Measurements from ENCODE around the gene FOSL2.

FOSL2 gene

DNA sequence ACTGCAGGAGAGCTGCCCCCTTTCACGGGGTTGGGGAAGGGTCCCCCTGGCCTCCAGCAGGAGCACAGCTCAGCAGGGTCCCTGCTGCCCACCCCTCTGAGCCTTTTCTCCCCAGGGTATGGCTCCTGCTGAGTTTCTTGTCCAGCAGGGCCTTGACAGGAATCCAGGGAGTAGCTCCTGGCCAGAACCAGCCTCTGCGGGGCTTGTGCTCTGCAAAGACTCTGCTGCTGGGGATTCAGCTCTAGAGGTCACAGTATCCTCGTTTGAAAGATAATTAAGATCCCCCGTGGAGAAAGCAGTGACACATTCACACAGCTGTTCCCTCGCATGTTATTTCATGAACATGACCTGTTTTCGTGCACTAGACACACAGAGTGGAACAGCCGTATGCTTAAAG lies 21.2 kb downstream of the FOSL2 start:
- DNase-seq: peak; percentile 79

DNA sequence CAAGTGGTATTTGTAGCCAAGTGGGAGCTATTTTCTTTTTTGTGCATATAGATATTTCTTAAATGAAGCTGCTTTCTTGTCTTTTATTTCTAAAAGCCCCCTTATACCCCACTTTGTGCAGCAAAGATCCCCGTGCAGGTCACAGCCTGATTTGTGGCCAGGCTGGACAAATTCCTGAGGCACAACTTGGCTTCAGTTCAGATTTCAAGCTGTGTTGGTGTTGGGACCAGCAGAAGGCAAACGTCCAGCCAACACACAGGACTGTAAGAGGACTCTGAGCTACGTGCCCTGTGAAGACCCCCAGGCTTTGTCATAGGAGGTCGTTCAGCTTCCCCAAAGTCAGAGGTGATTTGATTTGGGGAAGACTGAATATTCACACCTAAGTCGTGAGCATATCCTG lies 21.9 kb downstream of the FOSL2 start:
- DNase-seq: no peak

GRCh38 chr2:28415010-28415409 lies 22.4 kb downstream of the FOSL2 start:
- DNase-seq: no peak

DNA sequence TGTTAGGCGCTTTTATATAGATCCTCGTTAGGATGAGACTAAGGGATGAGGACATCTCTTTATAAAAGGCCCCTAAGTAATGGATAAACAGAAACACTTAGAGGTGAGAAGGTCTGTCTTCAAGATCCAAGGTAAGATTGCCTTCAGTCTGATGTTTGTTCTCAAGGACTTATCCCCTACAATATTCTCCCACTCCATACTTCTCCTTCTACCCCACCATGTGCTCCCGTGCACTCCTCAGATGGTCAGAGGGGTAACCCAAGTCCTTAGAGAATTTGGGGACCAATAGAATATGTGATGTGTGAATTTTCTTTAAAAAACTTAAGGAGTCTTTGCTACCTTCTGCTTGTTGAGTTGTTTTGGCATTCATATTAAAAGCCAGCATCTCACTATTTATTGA lies 23.1 kb downstream of the FOSL2 start:
- DNase-seq: no peak

DNA sequence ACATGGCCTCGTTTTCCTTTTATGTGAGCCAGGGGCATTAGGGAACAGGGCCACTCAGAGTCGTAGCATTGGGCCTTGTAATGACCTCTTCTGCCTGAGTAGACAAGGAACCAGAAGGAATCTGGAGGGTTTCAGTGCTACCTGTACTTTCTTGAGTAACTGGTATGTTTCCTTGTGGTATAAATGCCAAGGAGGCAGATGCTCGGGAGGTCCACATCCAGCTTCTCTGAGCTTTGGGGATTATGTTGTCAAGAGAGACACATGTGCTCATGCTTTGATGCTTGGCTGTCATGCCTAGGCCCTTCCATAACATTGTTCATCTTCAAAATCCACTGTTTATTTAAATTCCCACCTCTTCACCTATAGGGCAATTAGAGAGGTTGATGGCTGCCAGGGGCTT lies 26.3 kb downstream of the FOSL2 start:
- DNase-seq: no peak

DNA sequence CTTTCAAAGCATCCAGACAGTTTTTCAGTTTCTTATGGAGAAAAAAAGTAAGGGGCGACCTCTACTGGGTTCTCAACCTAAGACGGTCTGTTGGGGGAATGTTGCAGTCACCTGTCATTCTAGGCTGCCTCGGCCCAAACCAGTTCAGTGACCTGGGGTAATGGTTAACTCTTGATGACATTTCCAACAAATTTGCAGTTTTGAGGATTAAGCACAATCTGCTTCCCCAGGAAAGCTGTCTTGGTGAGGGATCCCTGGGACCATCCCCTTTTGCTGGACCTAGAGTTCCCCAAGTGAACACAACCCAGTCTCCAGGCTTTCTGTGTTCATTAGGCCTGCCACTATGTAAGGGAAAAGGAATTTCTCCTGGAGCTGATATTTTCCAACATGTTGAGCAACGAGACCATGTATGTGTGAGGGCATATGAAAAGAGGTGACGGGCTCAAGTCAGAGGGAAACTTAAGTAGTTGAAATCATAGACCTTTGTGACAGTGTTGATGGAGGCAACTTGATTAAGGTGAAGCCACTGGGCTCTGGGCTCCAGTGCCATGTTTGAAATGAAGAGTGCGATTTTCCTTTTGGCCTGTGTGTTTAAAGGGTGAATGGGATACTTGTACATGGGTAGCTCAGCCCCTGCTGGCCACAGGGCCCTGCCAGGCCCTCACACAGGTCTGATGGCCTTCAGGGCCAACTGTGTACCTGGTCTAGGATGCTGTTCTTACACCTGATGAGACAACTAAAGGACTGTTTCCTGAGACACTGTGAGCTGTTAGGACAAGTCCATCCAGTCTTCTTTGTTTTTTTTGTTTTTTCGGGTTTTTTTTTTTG lies 27.0 kb downstream of the FOSL2 start:
- DNase-seq: no peak

GRCh38 chr2:28420722-28421121 lies 28.1 kb downstream of the FOSL2 start:
- no peak for DNase-seq

DNA sequence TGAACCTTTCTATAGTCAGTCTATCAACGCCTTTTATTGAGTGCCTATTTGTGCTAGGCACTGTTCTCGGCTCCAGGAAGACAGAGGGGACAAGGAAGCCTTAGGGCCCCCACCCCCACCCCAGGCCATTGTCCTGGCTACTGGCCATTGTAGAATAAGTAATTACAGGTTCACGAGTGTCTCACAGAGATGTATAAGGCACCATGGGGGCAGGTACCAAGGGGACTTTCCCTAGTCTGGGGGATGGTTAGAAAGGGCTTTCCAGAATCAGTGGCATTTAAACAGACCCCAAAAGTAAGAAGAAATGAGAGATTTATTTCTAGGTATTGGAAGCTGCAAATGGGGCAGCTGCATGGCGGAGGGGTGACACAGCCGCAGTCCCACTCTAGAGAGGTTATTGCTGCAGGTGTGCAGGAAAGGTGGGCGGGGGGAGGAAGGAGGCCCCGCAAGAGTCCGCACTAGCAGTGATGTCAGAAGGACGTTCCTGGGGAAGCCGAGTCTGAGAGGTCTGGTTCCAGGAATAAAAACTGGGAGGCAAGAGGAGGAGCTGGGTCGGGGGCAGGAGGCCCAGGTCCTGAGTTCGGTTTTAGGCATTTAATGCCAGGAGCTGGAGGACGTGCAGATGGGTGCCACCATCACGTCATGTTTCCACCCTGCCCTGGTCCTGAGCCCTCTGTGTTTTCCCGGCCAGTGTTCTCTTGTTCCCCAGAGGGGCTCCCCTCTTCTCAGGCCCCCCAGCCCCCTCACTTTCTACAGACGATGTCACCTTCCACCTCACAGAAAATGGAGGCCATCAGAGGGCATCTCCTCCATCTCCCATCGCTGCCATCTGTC lies 30.5 kb downstream of the FOSL2 start:
- DNase-seq: no peak

- no peak for DNase-seq
Measured at GRCh38 chr2:28423856-28424605, 31.4 kb downstream of the FOSL2 start.

- no peak for DNase-seq
Measured at GRCh38 chr2:28424799-28425463, 32.3 kb downstream of the FOSL2 start.

GRCh38 chr2:28425464-28425835 lies 32.8 kb downstream of the FOSL2 start:
- no peak for DNase-seq

DNA sequence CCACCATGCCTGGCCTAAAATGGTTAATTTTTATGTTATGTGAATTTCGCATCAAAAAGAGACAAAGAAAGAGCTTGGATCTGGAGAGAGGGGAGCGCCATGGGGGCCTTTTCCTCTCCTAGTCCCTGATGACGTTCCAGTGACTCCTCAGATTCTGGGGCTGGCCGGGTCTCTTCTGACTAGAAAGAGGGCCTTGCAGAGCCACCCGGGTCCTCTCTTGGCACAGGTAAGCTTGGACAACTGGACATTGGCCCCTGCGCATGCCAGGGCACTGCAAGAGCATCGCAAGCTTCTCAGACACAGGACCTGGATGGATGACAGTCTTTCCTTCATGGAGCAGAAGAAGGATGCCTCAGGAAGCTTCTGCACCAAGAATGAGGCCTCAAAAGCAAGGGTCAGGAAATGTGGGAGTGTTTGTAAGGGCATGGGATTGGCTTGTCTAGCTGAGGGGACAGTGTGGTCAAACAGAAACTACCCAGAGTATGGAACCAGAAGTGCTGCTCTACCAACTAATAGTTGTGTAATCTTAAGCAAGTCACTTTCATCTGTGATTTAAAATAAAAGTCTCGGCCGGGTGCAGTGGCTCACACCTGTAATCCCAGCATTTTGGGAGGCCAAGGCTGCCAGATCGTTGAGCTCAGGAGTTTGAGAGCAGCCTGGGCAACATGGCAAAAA lies 35.2 kb downstream of the FOSL2 start:
- no peak for DNase-seq

- no peak for DNase-seq
Measured at GRCh38 chr2:28428486-28428885, 35.8 kb downstream of the FOSL2 start.

DNA sequence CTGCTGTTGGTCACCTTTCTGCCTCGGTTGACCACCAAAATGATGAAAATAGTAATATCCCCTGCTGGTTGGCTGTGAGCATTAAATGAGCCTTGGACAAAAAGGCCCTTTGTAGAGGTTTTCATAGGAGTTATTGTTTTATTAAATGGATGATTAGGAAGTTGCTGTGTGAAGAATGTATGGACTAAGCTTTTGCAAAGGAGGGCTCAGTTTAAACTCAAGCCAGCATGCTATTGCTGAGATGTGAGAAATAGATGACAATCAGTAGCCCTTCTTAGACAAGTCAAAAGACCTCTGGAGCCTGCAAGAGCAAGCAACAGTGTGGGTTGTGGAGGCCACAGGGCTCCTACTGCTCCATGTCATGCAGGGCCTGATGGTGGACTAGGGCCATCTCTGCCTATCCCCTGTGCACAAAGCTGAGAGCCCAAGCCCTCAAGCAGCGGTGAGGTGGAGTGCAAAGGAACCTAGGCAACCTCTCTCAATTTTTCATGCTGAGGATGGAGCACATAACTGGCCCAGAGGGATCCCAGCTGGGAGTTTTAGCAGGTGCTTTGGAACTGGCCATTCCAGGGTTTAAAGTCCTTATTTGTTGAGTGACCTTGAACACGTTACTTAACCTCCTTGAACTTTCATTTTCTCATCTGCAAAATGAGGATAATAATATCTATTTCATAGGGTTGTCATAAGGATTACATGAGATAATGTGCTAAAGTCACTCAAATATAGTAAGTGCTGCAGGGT lies 37.1 kb downstream of the FOSL2 start:
- DNase-seq: no peak

GRCh38 chr2:28430377-28430765 lies 37.7 kb downstream of the FOSL2 start:
- no peak for DNase-seq

GRCh38 chr2:28430788-28431418 lies 38.2 kb downstream of the FOSL2 start:
- peak; percentile 9 for DNase-seq

DNA sequence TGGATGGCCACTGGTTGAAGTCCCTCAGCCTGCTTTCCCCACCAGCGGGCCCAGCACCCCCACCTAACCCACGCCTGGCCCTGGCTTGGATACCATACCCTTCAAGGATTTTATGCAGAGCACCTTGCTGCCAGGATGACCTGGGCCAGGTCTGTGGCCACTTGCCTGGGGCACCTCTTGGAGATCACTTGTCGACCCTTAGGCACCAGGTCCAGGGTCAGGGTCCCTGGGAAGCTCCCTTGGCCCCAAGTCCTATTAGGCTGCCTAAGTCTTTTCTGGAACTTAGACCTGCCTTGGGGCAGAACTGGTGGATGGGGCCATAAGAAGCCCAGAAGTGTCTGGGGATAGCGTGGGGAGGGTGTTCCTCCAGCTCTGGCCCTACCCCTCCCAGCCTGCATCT lies 39.1 kb downstream of the FOSL2 start:
- no peak for DNase-seq

DNA sequence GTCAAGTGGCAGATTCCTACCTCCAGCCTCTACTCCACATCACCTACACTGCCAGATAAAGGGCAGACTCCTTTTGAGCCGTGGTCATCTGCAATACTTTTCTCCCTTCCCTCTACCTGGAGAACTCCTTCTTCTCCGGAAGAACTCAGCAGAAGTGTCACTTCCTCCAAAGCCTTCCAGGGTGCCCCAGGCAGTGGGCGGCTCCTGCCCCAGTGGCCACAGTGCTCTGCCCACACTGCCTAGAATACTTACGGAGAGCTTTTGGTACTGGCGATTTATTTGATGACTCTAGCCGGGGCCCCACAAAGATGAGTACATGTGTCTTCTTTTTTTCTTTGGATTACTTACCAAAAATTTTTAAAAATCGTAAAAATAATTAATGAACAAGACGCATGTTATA lies 39.7 kb downstream of the FOSL2 start:
- DNase-seq: no peak

GRCh38 chr2:28433215-28433614 lies 40.6 kb downstream of the FOSL2 start:
- no peak for DNase-seq

- DNase-seq: no peak
Measured at GRCh38 chr2:28433935-28434599, 41.4 kb downstream of the FOSL2 start.

- peak; percentile 40 for DNase-seq
Measured at GRCh38 chr2:28434600-28434989, 41.9 kb downstream of the FOSL2 start.

All from NCI-H146 (cell line).